Skeletal muscle tissue (tissue), 4 donors: Measurements from ENCODE around the gene UBE4A. TPM values are rescaled to one million over a fixed set of nuclear protein-coding genes. Genes with fewer than 3 reads are reported as not detected.

ENCODE experiments used
- H3K27ac ChIP-seq: one replicate; pipeline ENCODE4 v1.7.0; 2013; ENCODE audit warnings: mild to moderate bottlenecking, low read depth, low read length, inconsistent platforms
- H3K27me3 ChIP-seq, 3 donors: one replicate each; pipeline ENCODE4 v1.7.0; 2013; ENCODE audit warnings: low read length in 3 of 3; ENCODE audit not compliant: control insufficient read depth in 3 of 3, insufficient read depth in 3 of 3
- H3K36me3 ChIP-seq, 3 donors: one replicate each; pipeline ENCODE4 v1.7.0; 2013; ENCODE audit warnings: low read length in 3 of 3; ENCODE audit not compliant: control insufficient read depth in 3 of 3, insufficient read depth in 3 of 3
- H3K4me1 ChIP-seq, 3 donors: one replicate each; pipeline ENCODE4 v1.7.0; 2013; ENCODE audit warnings: low read length in 3 of 3, mild to moderate bottlenecking in 3 of 3; ENCODE audit not compliant: control insufficient read depth in 3 of 3, insufficient read depth in 3 of 3
- H3K4me3 ChIP-seq, 3 donors: one replicate each; pipeline ENCODE4 v1.7.0; 2013; ENCODE audit warnings: low read length in 3 of 3
- H3K9ac ChIP-seq, 3 donors: one replicate each; pipeline ENCODE4 v1.7.0; 2013; ENCODE audit warnings: low read length in 3 of 3, mild to moderate bottlenecking in 3 of 3, moderate library complexity in 2 of 3, low read depth in 1 of 3
- H3K9me3 ChIP-seq, 3 donors: one replicate each; pipeline ENCODE4 v1.7.0; 2013; ENCODE audit warnings: low read length in 3 of 3; ENCODE audit not compliant: control insufficient read depth in 3 of 3
- total RNA-seq: library from RNA; depleted of rRNA; stranded (reverse); fragments of >200 nt; gene quantifications from one replicate; pipeline ENCODE4 v1.2.3, GENCODE V29; 2014
- donor health status: Osteomylitis.

The UBE4A gene
- total RNA-seq, 1 donor from 2014 or later: 21.4 TPM

DNA sequence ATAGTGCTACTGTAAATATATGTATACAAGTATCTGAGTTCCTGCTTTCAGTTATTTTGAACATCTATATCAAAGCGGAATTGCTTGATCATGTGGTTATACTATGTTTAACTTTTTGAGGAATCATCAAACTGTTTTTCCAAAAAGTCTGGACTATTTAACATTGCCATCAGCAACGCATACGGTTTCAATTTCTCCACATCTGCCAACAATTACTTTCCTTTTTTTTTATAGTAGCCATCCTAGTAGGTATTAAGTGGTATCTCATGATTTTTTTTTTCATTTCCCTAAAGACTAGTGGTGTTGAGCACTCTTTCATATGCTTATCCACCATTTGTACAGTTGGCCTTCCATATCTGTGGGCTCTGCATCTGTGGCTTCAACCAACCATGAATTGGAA, 1.3 kb upstream of the UBE4A start:
- Histone ChIP-seq H3K9ac (no peak overlapping the region), H3K27ac (no peak overlapping the region), H3K4me3 (no peak overlapping the region), H3K27me3 (no peaks in the 10 kb centered on the region), H3K4me1 (peaks cover 12 to 18% (median 13%) of the 10 kb centered on the region in 3 donors), H3K9me3 (no peaks in the 10 kb centered on the region), H3K36me3 (peaks cover 0 to 4% (median 0%) of the 10 kb centered on the region in 3 donors)

DNA sequence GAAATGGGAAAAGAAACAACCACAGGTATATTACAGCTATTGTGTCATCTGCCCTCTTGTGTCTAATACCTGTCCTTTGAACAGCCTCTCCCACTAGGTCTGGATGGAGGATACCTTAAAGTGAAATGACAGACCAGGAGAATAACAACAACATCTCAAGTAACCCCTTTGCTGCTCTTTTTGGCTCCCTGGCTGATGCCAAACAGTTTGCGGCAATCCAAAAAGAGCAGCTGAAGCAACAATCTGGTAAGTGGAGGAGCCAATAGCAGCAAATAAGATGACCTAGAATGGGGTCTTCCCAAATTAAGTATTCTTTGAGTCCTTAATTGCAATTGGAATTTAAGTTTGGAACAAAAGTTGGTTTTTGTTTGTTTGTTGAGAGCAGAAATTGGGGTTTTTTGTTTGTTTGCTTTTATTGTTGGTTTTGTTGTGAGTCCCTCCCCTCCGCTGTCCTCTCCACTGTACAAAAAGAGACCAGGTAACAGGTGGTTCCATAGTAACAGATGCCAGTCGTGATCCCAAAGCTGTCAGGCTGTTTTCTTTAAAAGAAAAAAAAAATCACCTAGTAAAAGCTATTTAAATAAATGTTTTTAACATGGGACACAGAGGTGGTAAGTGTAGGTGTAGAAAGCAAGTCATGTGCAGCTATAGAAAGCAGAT, 5.7 kb downstream of the UBE4A start:
- Histone ChIP-seq H3K36me3 (peaks cover 13 to 32% (median 20%) of the 10 kb centered on the region in 3 donors), H3K9ac (peak overlapping the region in 1 of 3 donors; percentile 15), H3K27me3 (no peaks in the 10 kb centered on the region), H3K9me3 (no peaks in the 10 kb centered on the region), H3K27ac (peak overlapping the region; percentile 84), H3K4me3 (no peak overlapping the region), H3K4me1 (peaks cover 15 to 36% (median 24%) of the 10 kb centered on the region in 3 donors)

DNA sequence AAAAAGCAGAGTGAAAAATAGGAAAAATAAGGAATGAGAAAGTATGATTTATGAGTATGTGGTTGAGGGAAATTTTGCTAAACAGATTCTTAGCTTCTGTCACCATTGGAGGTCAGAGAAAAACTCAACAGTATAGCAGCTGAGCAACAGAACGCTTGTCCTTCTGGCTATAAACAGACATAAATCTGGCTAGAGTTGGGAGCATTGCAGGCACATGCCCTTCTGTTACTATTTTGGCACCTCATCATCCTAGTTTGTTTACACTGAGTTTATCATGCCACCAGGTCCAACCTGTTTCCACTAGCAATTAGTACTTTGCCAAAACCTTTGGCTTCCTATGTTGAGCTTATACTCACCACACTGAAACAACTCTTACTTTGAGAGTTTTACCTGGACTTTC, 6.9 kb downstream of the UBE4A start:
- peak overlapping the region; percentile 2 to 63 (median 39) for H3K9ac ChIP-seq
- peaks cover 8 to 25% (median 15%) of the 10 kb centered on the region in 3 donors for H3K4me1 ChIP-seq
- peak overlapping the region; percentile 84 for H3K27ac ChIP-seq
- no peaks in the 10 kb centered on the region for H3K27me3 ChIP-seq
- H3K36me3 ChIP-seq: peaks cover 19 to 43% (median 32%) of the 10 kb centered on the region in 3 donors
- no peak overlapping the region for H3K4me3 ChIP-seq
- no peaks in the 10 kb centered on the region for H3K9me3 ChIP-seq

DNA sequence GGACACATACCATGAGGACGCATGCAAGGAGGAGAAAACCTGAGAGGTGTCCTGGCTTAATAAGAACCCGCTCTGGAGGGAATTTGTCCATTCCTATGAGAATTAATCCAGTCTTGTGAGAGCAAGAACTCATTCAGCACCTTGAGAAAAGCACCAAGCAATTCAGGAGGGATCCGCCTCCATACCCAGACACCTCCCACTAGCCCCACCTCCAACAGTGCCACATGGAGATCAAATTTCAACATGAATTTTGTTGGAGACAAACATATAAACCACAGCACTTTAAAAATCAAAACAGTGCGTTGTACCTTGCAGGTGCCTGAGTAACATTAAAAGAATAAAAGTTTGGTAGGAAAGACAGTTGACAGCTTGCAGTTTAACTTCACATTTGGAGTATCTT, 11.4 kb downstream of the UBE4A start:
- H3K36me3 ChIP-seq: peaks cover 45 to 78% (median 71%) of the 10 kb centered on the region in 3 donors

DNA sequence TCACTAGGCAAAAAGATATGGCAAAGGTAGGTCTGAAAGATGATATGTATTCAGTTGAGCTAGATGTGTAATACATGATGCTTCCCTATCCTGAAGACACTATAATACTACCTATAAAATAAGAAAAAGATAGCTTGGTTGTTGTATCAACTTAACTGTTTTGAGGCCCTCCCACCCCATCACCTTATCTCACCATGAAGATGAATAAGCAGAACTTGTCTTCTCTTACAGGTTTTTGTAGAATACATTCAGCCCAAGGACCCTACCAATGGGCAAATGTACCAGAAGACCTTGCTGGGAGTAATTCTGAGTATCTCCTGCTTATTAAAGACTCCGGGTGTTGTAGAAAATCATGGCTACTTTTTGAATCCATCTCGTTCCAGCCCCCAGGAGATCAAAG, 13.9 kb downstream of the UBE4A start:
- Histone ChIP-seq H3K4me1 (no peaks in the 10 kb centered on the region), H3K4me3 (no peak overlapping the region), H3K27ac (no peak overlapping the region), H3K9me3 (no peaks in the 10 kb centered on the region), H3K36me3 (peaks cover 50 to 90% (median 84%) of the 10 kb centered on the region in 3 donors), H3K9ac (no peak overlapping the region), H3K27me3 (no peaks in the 10 kb centered on the region)

More for the DNA sequence above, 11.4 kb downstream of the UBE4A start:
- Histone ChIP-seq H3K9me3 (no peaks in the 10 kb centered on the region), H3K4me3 (no peak overlapping the region), H3K27ac (no peak overlapping the region), H3K27me3 (no peaks in the 10 kb centered on the region), H3K9ac (no peak overlapping the region), H3K4me1 (peaks cover 0 to 7% (median 2%) of the 10 kb centered on the region in 3 donors)

DNA sequence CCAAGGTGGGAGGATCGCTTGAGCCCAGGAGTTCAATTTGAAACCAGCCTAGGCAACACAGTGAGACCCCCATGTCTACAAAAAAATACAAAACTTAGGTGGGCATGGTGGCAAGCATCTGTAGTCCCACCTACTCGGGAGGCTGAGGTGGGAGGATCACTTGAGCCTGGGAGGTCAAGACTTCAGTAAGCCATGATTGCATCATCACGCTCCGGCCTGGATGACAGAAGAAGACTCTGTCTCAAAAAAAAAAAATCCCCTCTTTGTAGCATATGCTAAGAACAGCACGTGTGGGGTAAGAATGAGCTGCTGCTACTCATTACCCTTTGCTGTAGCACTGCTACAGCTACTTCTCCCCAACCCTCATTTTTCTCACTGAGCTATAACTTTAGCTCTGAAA, 14.5 kb downstream of the UBE4A start:
- Histone ChIP-seq H3K9me3 (no peaks in the 10 kb centered on the region), H3K9ac (no peak overlapping the region), H3K4me1 (peaks cover 0 to under 1% (median under 1%) of the 10 kb centered on the region in 3 donors), H3K27ac (no peak overlapping the region), H3K36me3 (peaks cover 44 to 89% (median 83%) of the 10 kb centered on the region in 3 donors), H3K27me3 (no peaks in the 10 kb centered on the region), H3K4me3 (no peak overlapping the region)

DNA sequence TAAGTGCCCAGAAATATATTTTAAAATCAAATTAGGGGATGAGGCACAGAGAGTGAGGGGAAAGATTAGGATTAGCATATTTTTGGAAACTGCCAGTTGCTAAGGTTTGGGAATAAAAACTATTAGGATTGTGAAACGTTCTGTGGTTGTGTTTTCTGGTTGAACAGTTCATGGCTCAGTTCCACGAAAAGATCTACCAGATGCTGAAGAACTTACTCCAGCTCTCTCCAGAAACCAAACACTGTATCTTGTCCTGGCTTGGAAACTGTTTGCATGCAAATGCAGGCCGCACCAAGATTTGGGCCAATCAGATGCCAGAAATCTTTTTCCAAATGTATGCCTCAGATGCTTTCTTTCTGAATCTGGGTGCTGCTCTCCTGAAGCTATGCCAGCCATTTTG, 15.3 kb downstream of the UBE4A start:
- no peak overlapping the region for H3K27ac ChIP-seq
- H3K9me3 ChIP-seq: no peaks in the 10 kb centered on the region
- H3K36me3 ChIP-seq: peaks cover 41 to 88% (median 84%) of the 10 kb centered on the region in 3 donors
- no peaks in the 10 kb centered on the region for H3K27me3 ChIP-seq
- peaks cover 4 to 9% (median 8%) of the 10 kb centered on the region in 3 donors for H3K4me1 ChIP-seq
- no peak overlapping the region for H3K4me3 ChIP-seq
- H3K9ac ChIP-seq: no peak overlapping the region

DNA sequence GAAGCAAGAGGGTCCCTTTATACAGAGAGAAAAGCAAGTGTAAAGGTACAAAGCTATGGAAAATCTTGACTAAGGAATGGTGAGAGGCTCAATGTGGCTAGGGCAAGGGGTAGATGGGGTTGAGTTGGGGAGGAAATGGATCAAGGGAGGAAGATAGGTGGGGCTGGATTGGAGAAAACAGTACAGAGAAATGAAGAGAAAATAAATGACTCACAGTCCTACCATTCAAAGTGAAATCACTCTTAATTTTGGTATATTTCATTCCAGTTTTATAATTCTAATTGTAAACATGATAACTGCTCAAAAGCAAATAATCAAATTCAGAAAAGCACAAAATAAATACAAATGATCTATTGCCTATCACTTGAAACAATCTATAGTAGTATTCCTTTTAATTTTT, 16.6 kb downstream of the UBE4A start:
- Histone ChIP-seq H3K9ac (no peak overlapping the region), H3K9me3 (no peaks in the 10 kb centered on the region), H3K4me1 (peaks cover 10 to 15% (median 13%) of the 10 kb centered on the region in 3 donors), H3K36me3 (peaks cover 39 to 81% (median 76%) of the 10 kb centered on the region in 3 donors), H3K27ac (no peak overlapping the region), H3K27me3 (no peaks in the 10 kb centered on the region), H3K4me3 (no peak overlapping the region)

DNA sequence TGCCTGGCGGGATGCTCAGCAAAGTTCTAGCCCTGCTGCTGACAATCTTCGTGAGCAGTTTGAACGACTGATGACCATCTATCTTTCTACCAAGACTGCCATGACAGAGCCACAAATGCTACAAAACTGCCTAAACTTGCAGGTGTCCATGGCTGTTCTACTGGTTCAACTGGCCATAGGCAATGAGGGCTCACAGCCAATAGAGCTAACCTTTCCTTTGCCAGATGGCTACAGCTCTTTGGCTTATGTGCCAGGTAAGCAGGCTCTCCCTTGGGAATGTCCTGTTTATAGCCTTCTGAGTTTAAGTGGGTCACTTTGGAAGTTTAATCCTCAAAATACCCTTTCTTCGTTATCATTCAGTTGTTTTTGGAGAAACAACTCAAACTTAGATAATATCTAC, 20.1 kb downstream of the UBE4A start:
- Histone ChIP-seq H3K4me3 (no peak overlapping the region), H3K9ac (no peak overlapping the region), H3K27me3 (no peaks in the 10 kb centered on the region), H3K36me3 (peaks cover 40 to 73% (median 72%) of the 10 kb centered on the region in 3 donors), H3K27ac (peak overlapping the region; percentile 76), H3K9me3 (no peaks in the 10 kb centered on the region), H3K4me1 (peaks cover 10 to 15% (median 13%) of the 10 kb centered on the region in 3 donors)

DNA sequence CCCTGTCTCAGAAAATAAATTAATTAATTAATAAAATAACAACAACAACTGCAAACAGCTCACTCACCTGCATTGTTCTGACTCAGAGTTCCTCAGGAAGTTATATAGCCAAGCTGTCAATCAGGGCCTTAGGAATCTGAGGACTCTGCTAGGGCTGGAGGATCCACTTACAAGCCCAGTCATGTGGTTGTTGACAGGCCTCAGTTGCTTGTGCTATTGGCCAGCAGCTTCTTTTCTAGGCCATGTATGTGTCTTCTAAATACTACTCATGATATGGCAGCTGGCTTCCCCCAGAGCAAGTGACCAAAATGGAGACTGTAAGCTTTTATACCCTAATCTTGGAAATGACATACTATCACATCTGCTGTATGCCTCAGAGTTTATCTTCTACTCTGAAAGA, 21.2 kb downstream of the UBE4A start:
- Histone ChIP-seq H3K4me1 (peaks cover 10 to 15% (median 13%) of the 10 kb centered on the region in 3 donors), H3K9me3 (no peaks in the 10 kb centered on the region), H3K9ac (no peak overlapping the region), H3K4me3 (no peak overlapping the region), H3K27me3 (no peaks in the 10 kb centered on the region), H3K27ac (peak overlapping the region; percentile 76), H3K36me3 (peaks cover 43 to 76% (median 75%) of the 10 kb centered on the region in 3 donors)
